Endothelial cell (in vitro differentiated cells): ENCODE data around the gene ALDH3B2. TPM values are rescaled to one million over a fixed set of nuclear protein-coding genes. Genes with fewer than 3 reads are reported as not detected.

Experiments used
- DNase-seq: peaks from one replicate; pipeline ENCODE4 v3.0.0; 2021; ENCODE audit warnings: low spot score
- H3K27ac Mint-ChIP-seq: one replicate; pipeline ENCODE4 v1.8.0; 2021; ENCODE audit warnings: mixed read lengths, inconsistent platforms; ENCODE audit not compliant: unreplicated experiment
- H3K27me3 Mint-ChIP-seq: one replicate; pipeline ENCODE4 v1.8.0; 2021; ENCODE audit warnings: mild to moderate bottlenecking, moderate library complexity, mixed read lengths, inconsistent platforms; ENCODE audit not compliant: unreplicated experiment
- H3K36me3 Mint-ChIP-seq: one replicate; pipeline ENCODE4 v1.8.0; 2021; ENCODE audit warnings: mild to moderate bottlenecking, low read depth, mixed read lengths, inconsistent platforms; ENCODE audit not compliant: unreplicated experiment
- H3K4me1 Mint-ChIP-seq: one replicate; pipeline ENCODE4 v1.8.0; 2021; ENCODE audit warnings: mild to moderate bottlenecking, mixed read lengths, inconsistent platforms; ENCODE audit not compliant: unreplicated experiment
- H3K4me3 Mint-ChIP-seq: one replicate; pipeline ENCODE4 v1.8.0; 2021; ENCODE audit warnings: mild to moderate bottlenecking, mixed read lengths, inconsistent platforms; ENCODE audit not compliant: unreplicated experiment
- H3K9me3 Mint-ChIP-seq: one replicate; pipeline ENCODE4 v1.8.0; 2021; ENCODE audit warnings: mixed read lengths, inconsistent platforms; ENCODE audit not compliant: unreplicated experiment
- CTCF ChIP-seq: fragments of 200-600 bp; sonication (generic); IDR thresholded peaks from one replicate; pipeline ENCODE4 v1.5.0; 2021; ENCODE audit warnings: antibody characterized with exemption; ENCODE audit not compliant: unreplicated experiment
- total RNA-seq: library from RNA; stranded (reverse); fragmentation: NEBNext Ultra II Directional; extraction: Animal tissue kit (Norgen Biotek cat#: 25700); gene quantifications from one replicate; pipeline ENCODE4 v1.2.1, GENCODE V29; 2021; ENCODE audit not compliant: unreplicated experiment

ALDH3B2 gene
- total RNA-seq, 1 donor from 2014 or later = 0.72 TPM

- DNase-seq = no peak
- Mint-ChIP-seq H3K4me3 (no peak overlapping the region), H3K27me3 (peaks cover 2% of the 10 kb centered on the region), H3K9me3 (no peaks in the 10 kb centered on the region), H3K4me1 (peaks cover 10% of the 10 kb centered on the region), H3K36me3 (no peaks in the 10 kb centered on the region), H3K27ac (peak overlapping the region; percentile 16)
- TF ChIP-seq CTCF = no peak
These were observed 6.5 kb upstream of the ALDH3B2 start for GRCh38 chr11:67680696-67681470.

GRCh38 chr11:67675058-67675747 is 780 bp upstream of the ALDH3B2 start:
- H3K9me3 Mint-ChIP-seq = no peaks in the 10 kb centered on the region
- H3K36me3 Mint-ChIP-seq = no peaks in the 10 kb centered on the region
- H3K27ac Mint-ChIP-seq = no peak overlapping the region
- TF ChIP-seq CTCF = no peak
- H3K4me3 Mint-ChIP-seq = no peak overlapping the region
- H3K4me1 Mint-ChIP-seq = no peaks in the 10 kb centered on the region
- no peak for DNase-seq
- H3K27me3 Mint-ChIP-seq = peaks cover 7% of the 10 kb centered on the region

GRCh38 chr11:67673902-67674301 is 521 bp downstream of the ALDH3B2 start:
- Mint-ChIP-seq H3K9me3 (no peaks in the 10 kb centered on the region), H3K4me1 (no peaks in the 10 kb centered on the region), H3K36me3 (no peaks in the 10 kb centered on the region), H3K4me3 (no peak overlapping the region), H3K27me3 (peaks cover 7% of the 10 kb centered on the region), H3K27ac (no peak overlapping the region)
- TF ChIP-seq CTCF = no peak
- no peak for DNase-seq

GRCh38 chr11:67673358-67673757 is 1.1 kb downstream of the ALDH3B2 start:
- Mint-ChIP-seq H3K4me1 (no peaks in the 10 kb centered on the region), H3K27me3 (peaks cover 7% of the 10 kb centered on the region), H3K9me3 (no peaks in the 10 kb centered on the region), H3K36me3 (no peaks in the 10 kb centered on the region), H3K4me3 (no peak overlapping the region), H3K27ac (no peak overlapping the region)
- DNase-seq = no peak
- TF ChIP-seq CTCF = no peak

- Mint-ChIP-seq H3K4me3 (no peak overlapping the region), H3K4me1 (no peaks in the 10 kb centered on the region), H3K9me3 (no peaks in the 10 kb centered on the region), H3K27me3 (peaks cover 7% of the 10 kb centered on the region), H3K36me3 (no peaks in the 10 kb centered on the region), H3K27ac (no peak overlapping the region)
- TF ChIP-seq CTCF = no peak
- no peak for DNase-seq
These were observed 3.3 kb downstream of the ALDH3B2 start for GRCh38 chr11:67671211-67671520.
